ENCODE results near the gene RPL19.
A peak's percentile ranks its signal among the peaks of the same experiment; 100 is the strongest.
"Not testable (repeated sequence)": the region's sequence is repeated elsewhere in the genome, so short reads cannot be mapped to it uniquely, and the experiment has no call there.

The RPL19 gene

GRCh38 chr17:39200070-39200879 is at the start of gene RPL19:
Gene RPL19, plus strand, starts transcription at chr17:39200283. Its CDS starts 62 bp downstream, at chr17:39200345.
- peak; percentile 92 for DNase-seq (ENCODE audit: low spot score)

GRCh38 chr17:39150795-39151149 is 49.3 kb upstream of the RPL19 start:
- DNase-seq (ENCODE audit: low spot score): no peak

- DNase-seq (ENCODE audit: low spot score): peak; percentile 59
Observed at GRCh38 chr17:39151150-39151942, 48.7 kb upstream of the RPL19 start, which contains the start of gene PLXDC1. Gene PLXDC1, minus strand, starts transcription at chr17:39151637. Its CDS starts 200 bp downstream, at chr17:39151437.

- DNase-seq (ENCODE audit: low spot score): no peak
Observed at GRCh38 chr17:39151943-39152818, 47.9 kb upstream of the RPL19 start.

GRCh38 chr17:39153599-39154051 is 46.5 kb upstream of the RPL19 start:
- peak; percentile 85 for DNase-seq (ENCODE audit: low spot score)

- DNase-seq (ENCODE audit: low spot score): no peak
Observed at GRCh38 chr17:39155654-39156053, 44.4 kb upstream of the RPL19 start.

GRCh38 chr17:39156491-39156890 is 43.6 kb upstream of the RPL19 start:
- DNase-seq (ENCODE audit: low spot score): no peak

- no peak for DNase-seq (ENCODE audit: low spot score)
Observed at GRCh38 chr17:39158623-39159022, 41.5 kb upstream of the RPL19 start.

GRCh38 chr17:39161962-39162361 is 38.1 kb upstream of the RPL19 start:
- no peak for DNase-seq (ENCODE audit: low spot score)

GRCh38 chr17:39164675-39165143 is 35.4 kb upstream of the RPL19 start:
- peak; percentile 97 for DNase-seq (ENCODE audit: low spot score)

GRCh38 chr17:39165178-39165840 is 34.8 kb upstream of the RPL19 start:
- no peak for DNase-seq (ENCODE audit: low spot score)

GRCh38 chr17:39165841-39166349 is 34.2 kb upstream of the RPL19 start, which contains the start of gene ARL5C:
Gene ARL5C, minus strand, starts transcription at chr17:39166161. Its CDS starts 401 bp downstream, at chr17:39165760.
- DNase-seq (ENCODE audit: low spot score): no peak

- no peak for DNase-seq (ENCODE audit: low spot score)
Observed at GRCh38 chr17:39166437-39167335, 33.4 kb upstream of the RPL19 start.

GRCh38 chr17:39167476-39167875 is 32.6 kb upstream of the RPL19 start:
- peak; percentile 31 for DNase-seq (ENCODE audit: low spot score)

GRCh38 chr17:39168503-39168902 is 31.6 kb upstream of the RPL19 start:
- not testable (repeated sequence) for DNase-seq (ENCODE audit: low spot score)

- no peak for DNase-seq (ENCODE audit: low spot score)
Observed at GRCh38 chr17:39169101-39169500, 31.0 kb upstream of the RPL19 start.

- DNase-seq (ENCODE audit: low spot score): no peak
Observed at GRCh38 chr17:39169518-39169917, 30.6 kb upstream of the RPL19 start.

- DNase-seq (ENCODE audit: low spot score): no peak
Observed at GRCh38 chr17:39170109-39170508, 30.0 kb upstream of the RPL19 start.

GRCh38 chr17:39170558-39170957 is 29.5 kb upstream of the RPL19 start:
- DNase-seq (ENCODE audit: low spot score): no peak

- no peak for DNase-seq (ENCODE audit: low spot score)
Observed at GRCh38 chr17:39171933-39172332, 28.1 kb upstream of the RPL19 start.
